GM23338 (cell line): Measurements from ENCODE around the gene VPS37B. TPM values are rescaled to one million over a fixed set of nuclear protein-coding genes. Genes with fewer than 3 reads are reported as not detected.

Source experiments
- ATAC-seq: fragments of 200-7000 bp; cut with Tn5 transposase; 3 replicates; pipeline ENCODE4 v1.9.1; 2020
- DNase-seq: peaks from one replicate; pipeline ENCODE4 v3.0.0-alpha.2; 2015; ENCODE audit warnings: low spot score
- H2AFZ ChIP-seq: fragments of 200-600 bp; sonication (generic); 2 replicates; pipeline ENCODE4 v1.8.0; 2016; ENCODE audit warnings: antibody characterized with exemption, mild to moderate bottlenecking, moderate library complexity
- H3F3A ChIP-seq: fragments of 200-600 bp; sonication (generic); replicated peaks from 2 replicates; pipeline ENCODE4 v1.8.0; 2017; ENCODE audit warnings: antibody characterized with exemption, mixed run types, low read depth
- H3K27ac ChIP-seq: fragments of 200-600 bp; sonication (generic); 2 replicates; pipeline ENCODE4 v1.6.1; 2016; ENCODE audit warnings: low read depth
- H3K27me3 ChIP-seq: fragments of 200-600 bp; sonication (generic); 2 replicates; pipeline ENCODE4 v1.8.0; 2016; ENCODE audit warnings: mild to moderate bottlenecking, mixed run types, moderate library complexity; ENCODE audit not compliant: insufficient read depth
- H3K36me3 ChIP-seq: fragments of 200-600 bp; sonication (generic); 2 replicates; pipeline ENCODE4 v1.8.0; 2016; ENCODE audit warnings: mild to moderate bottlenecking; ENCODE audit not compliant: insufficient read depth
- H3K4me1 ChIP-seq: fragments of 200-600 bp; sonication (generic); 2 replicates; pipeline ENCODE4 v1.8.0; 2016; ENCODE audit warnings: mild to moderate bottlenecking, moderate library complexity; ENCODE audit not compliant: insufficient read depth
- H3K4me2 ChIP-seq: fragments of 200-600 bp; sonication (generic); 2 replicates; pipeline ENCODE4 v1.7.1; 2017; ENCODE audit warnings: mixed run types
- H3K4me3 ChIP-seq: fragments of 200-600 bp; sonication (generic); 2 replicates; pipeline ENCODE4 v1.6.1; 2016; ENCODE audit warnings: mixed run types
- H3K79me2 ChIP-seq: fragments of 200-600 bp; sonication (generic); replicated peaks from 2 replicates; pipeline ENCODE4 v1.8.0; 2017; ENCODE audit warnings: mild to moderate bottlenecking; ENCODE audit not compliant: insufficient read depth
- H3K9me2 ChIP-seq: fragments of 200-600 bp; sonication (generic); 2 replicates; pipeline ENCODE4 v1.8.0; 2017; ENCODE audit not compliant: insufficient read depth
- H4K20me1 ChIP-seq: fragments of 200-600 bp; sonication (generic); replicated peaks from 2 replicates; pipeline ENCODE4 v1.8.0; 2017; ENCODE audit warnings: mild to moderate bottlenecking; ENCODE audit not compliant: insufficient read depth
- H3K27ac Mint-ChIP-seq: 2 replicates; pipeline ENCODE4 v1.8.0; 2020; ENCODE audit warnings: inconsistent platforms, mild to moderate bottlenecking, moderate library complexity, mixed read lengths
- H3K27me3 Mint-ChIP-seq: 3 replicates; pipeline ENCODE4 v1.8.0; 2022; ENCODE audit warnings: low read depth, mild to moderate bottlenecking, moderate library complexity, mixed read lengths, inconsistent platforms; ENCODE audit not compliant: insufficient read depth, poor library complexity
- H3K36me3 Mint-ChIP-seq: 3 replicates; pipeline ENCODE4 v1.8.0; 2021; ENCODE audit warnings: low read depth, mild to moderate bottlenecking, inconsistent platforms, moderate library complexity, mixed read lengths
- H3K4me1 Mint-ChIP-seq: 3 replicates; pipeline ENCODE4 v1.8.0; 2020; ENCODE audit warnings: mild to moderate bottlenecking, inconsistent platforms, mixed read lengths
- H3K4me3 Mint-ChIP-seq: 3 replicates; pipeline ENCODE4 v1.8.0; 2021; ENCODE audit warnings: moderate library complexity, mild to moderate bottlenecking, inconsistent platforms, mixed read lengths
- H3K9me3 Mint-ChIP-seq: 3 replicates; pipeline ENCODE4 v1.8.0; 2020; ENCODE audit warnings: moderate library complexity, mild to moderate bottlenecking, inconsistent platforms, mixed read lengths
- CREB1 ChIP-seq: fragments of 250-450 bp; sonication (Bioruptor Pico); IDR thresholded peaks from 2 replicates; pipeline ENCODE4 v1.5.0; 2020; ENCODE audit warnings: low read depth, mild to moderate bottlenecking, moderate library complexity
- EZH2 ChIP-seq: fragments of 200-600 bp; sonication (generic); IDR thresholded peaks from one replicate; pipeline ENCODE4 v1.8.0; 2017; ENCODE audit warnings: antibody characterized with exemption, mild to moderate bottlenecking, low read depth; ENCODE audit not compliant: unreplicated experiment
- EZH2phosphoT487 ChIP-seq: fragments of 200-600 bp; sonication (generic); IDR thresholded peaks from one replicate; pipeline ENCODE4 v1.8.1; 2018; ENCODE audit warnings: antibody characterized with exemption; ENCODE audit not compliant: unreplicated experiment
- JUNB ChIP-seq: IDR thresholded peaks from one replicate; pipeline ENCODE4 v1.6.1; 2016; ENCODE audit warnings: antibody characterized with exemption; ENCODE audit not compliant: unreplicated experiment
- NANOG ChIP-seq: IDR thresholded peaks from 2 replicates; pipeline ENCODE4 v1.6.1; 2016; ENCODE audit warnings: antibody characterized with exemption, borderline replicate concordance
- POLR2AphosphoS5 ChIP-seq: IDR thresholded peaks from 2 replicates; pipeline ENCODE4 v1.6.1; 2016; ENCODE audit warnings: antibody characterized with exemption, low read depth
- STAT1 ChIP-seq: IDR thresholded peaks from one replicate; pipeline ENCODE4 v1.6.1; 2016; ENCODE audit warnings: antibody characterized with exemption; ENCODE audit not compliant: unreplicated experiment
- ZNF114 ChIP-seq: fragments of 250-450 bp; sonication (Bioruptor Pico); IDR thresholded peaks from 2 replicates; pipeline ENCODE4 v1.5.0; 2020; ENCODE audit warnings: mild to moderate bottlenecking, moderate library complexity
- ZNF331 ChIP-seq: fragments of 250-450 bp; sonication (Bioruptor Pico); IDR thresholded peaks from 2 replicates; pipeline ENCODE4 v1.5.0; 2020; ENCODE audit warnings: low read depth, mild to moderate bottlenecking, moderate library complexity
- polyA plus RNA-seq: library from polyadenylated mRNA; unstranded; fragments of >200 nt; fragmentation: Nextera tagmentation; extraction: Ambion mirVana; gene quantifications from 2 replicates; pipeline ENCODE4 v1.2.1, GENCODE V29; 2016
- total RNA-seq: library from RNA; depleted of rRNA; stranded (reverse); fragments of >200 nt; shearing (Covaris generic); gene quantifications from 2 replicates; pipeline ENCODE4 v1.2.3, GENCODE V29; 2014
- TF ChIP-seq, protein P1 (sequence below): IDR thresholded peaks from 2 replicates; pipeline ENCODE4 v1.6.1; 2016; ENCODE audit warnings: antibody characterized with exemption
- TF ChIP-seq, protein P2 (sequence below): IDR thresholded peaks from one replicate; pipeline ENCODE4 v1.6.1; 2018; ENCODE audit warnings: antibody characterized with exemption; ENCODE audit not compliant: unreplicated experiment
- TF ChIP-seq, protein P3 (sequence below), 2 experiments: fragments of 200-600 bp in 1 of 2; sonication (generic) in 1 of 2; conservative IDR thresholded peaks; 2 replicates each; pipeline versions ENCODE4 v1.5.1 to v1.6.1; 2016 to 2017; ENCODE audit warnings: antibody characterized with exemption in 2 of 2, low read depth in 2 of 2, mild to moderate bottlenecking in 2 of 2, moderate library complexity in 1 of 2
- TF ChIP-seq, protein P4 (sequence below): fragments of 250-450 bp; sonication (Bioruptor Pico); IDR thresholded peaks from 2 replicates; pipeline ENCODE4 v1.5.0; 2020; ENCODE audit warnings: mild to moderate bottlenecking, moderate library complexity

The VPS37B gene
- total and polyA plus RNA-seq, 2 experiments from 2014 or later = 6.7 to 10.9 TPM

DNA sequence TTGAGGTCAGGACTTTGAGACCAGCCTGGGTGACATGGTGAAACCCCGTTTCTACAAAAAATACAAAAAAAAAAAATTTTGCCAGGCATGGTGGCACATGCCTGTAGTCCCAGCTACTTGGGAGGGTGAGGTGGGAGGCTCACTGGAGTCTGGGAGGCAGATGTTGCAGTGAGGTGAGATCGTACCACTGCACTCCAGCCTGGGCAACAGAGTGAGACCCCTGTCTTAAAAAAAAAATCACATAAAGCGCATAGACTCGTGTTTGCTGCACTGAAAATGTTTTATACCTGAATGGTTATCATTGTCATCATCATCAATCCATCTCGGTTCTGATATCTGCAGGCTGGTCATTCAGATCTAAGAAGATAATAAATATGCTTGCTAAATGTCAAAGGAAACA lies 24.8 kb upstream of the VPS37B start:
- no peaks in the 10 kb centered on the region for H3K4me1 ChIP-seq
- no peaks in the 10 kb centered on the region for H4K20me1 ChIP-seq
- TF ChIP-seq, protein P1, sequence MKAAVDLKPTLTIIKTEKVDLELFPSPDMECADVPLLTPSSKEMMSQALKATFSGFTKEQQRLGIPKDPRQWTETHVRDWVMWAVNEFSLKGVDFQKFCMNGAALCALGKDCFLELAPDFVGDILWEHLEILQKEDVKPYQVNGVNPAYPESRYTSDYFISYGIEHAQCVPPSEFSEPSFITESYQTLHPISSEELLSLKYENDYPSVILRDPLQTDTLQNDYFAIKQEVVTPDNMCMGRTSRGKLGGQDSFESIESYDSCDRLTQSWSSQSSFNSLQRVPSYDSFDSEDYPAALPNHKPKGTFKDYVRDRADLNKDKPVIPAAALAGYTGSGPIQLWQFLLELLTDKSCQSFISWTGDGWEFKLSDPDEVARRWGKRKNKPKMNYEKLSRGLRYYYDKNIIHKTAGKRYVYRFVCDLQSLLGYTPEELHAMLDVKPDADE = no peak
- TF ChIP-seq, protein P2, sequence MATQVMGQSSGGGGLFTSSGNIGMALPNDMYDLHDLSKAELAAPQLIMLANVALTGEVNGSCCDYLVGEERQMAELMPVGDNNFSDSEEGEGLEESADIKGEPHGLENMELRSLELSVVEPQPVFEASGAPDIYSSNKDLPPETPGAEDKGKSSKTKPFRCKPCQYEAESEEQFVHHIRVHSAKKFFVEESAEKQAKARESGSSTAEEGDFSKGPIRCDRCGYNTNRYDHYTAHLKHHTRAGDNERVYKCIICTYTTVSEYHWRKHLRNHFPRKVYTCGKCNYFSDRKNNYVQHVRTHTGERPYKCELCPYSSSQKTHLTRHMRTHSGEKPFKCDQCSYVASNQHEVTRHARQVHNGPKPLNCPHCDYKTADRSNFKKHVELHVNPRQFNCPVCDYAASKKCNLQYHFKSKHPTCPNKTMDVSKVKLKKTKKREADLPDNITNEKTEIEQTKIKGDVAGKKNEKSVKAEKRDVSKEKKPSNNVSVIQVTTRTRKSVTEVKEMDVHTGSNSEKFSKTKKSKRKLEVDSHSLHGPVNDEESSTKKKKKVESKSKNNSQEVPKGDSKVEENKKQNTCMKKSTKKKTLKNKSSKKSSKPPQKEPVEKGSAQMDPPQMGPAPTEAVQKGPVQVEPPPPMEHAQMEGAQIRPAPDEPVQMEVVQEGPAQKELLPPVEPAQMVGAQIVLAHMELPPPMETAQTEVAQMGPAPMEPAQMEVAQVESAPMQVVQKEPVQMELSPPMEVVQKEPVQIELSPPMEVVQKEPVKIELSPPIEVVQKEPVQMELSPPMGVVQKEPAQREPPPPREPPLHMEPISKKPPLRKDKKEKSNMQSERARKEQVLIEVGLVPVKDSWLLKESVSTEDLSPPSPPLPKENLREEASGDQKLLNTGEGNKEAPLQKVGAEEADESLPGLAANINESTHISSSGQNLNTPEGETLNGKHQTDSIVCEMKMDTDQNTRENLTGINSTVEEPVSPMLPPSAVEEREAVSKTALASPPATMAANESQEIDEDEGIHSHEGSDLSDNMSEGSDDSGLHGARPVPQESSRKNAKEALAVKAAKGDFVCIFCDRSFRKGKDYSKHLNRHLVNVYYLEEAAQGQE = no peak
- TF ChIP-seq EZH2phosphoT487 (no peak), EZH2 (no peak), JUNB (no peak), ZNF331 (no peak), POLR2AphosphoS5 (no peak), STAT1 (no peak), NANOG (no peak), CREB1 (CRISPR knock-in tag) (no peak), ZNF114 (CRISPR knock-in tag) (no peak)
- TF ChIP-seq, protein P3, sequence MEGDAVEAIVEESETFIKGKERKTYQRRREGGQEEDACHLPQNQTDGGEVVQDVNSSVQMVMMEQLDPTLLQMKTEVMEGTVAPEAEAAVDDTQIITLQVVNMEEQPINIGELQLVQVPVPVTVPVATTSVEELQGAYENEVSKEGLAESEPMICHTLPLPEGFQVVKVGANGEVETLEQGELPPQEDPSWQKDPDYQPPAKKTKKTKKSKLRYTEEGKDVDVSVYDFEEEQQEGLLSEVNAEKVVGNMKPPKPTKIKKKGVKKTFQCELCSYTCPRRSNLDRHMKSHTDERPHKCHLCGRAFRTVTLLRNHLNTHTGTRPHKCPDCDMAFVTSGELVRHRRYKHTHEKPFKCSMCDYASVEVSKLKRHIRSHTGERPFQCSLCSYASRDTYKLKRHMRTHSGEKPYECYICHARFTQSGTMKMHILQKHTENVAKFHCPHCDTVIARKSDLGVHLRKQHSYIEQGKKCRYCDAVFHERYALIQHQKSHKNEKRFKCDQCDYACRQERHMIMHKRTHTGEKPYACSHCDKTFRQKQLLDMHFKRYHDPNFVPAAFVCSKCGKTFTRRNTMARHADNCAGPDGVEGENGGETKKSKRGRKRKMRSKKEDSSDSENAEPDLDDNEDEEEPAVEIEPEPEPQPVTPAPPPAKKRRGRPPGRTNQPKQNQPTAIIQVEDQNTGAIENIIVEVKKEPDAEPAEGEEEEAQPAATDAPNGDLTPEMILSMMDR (conservative IDR thresholded peaks at IDR 0.05; ENCODE audit: low read depth in 2 of 2) = no peak
- TF ChIP-seq, protein P4, sequence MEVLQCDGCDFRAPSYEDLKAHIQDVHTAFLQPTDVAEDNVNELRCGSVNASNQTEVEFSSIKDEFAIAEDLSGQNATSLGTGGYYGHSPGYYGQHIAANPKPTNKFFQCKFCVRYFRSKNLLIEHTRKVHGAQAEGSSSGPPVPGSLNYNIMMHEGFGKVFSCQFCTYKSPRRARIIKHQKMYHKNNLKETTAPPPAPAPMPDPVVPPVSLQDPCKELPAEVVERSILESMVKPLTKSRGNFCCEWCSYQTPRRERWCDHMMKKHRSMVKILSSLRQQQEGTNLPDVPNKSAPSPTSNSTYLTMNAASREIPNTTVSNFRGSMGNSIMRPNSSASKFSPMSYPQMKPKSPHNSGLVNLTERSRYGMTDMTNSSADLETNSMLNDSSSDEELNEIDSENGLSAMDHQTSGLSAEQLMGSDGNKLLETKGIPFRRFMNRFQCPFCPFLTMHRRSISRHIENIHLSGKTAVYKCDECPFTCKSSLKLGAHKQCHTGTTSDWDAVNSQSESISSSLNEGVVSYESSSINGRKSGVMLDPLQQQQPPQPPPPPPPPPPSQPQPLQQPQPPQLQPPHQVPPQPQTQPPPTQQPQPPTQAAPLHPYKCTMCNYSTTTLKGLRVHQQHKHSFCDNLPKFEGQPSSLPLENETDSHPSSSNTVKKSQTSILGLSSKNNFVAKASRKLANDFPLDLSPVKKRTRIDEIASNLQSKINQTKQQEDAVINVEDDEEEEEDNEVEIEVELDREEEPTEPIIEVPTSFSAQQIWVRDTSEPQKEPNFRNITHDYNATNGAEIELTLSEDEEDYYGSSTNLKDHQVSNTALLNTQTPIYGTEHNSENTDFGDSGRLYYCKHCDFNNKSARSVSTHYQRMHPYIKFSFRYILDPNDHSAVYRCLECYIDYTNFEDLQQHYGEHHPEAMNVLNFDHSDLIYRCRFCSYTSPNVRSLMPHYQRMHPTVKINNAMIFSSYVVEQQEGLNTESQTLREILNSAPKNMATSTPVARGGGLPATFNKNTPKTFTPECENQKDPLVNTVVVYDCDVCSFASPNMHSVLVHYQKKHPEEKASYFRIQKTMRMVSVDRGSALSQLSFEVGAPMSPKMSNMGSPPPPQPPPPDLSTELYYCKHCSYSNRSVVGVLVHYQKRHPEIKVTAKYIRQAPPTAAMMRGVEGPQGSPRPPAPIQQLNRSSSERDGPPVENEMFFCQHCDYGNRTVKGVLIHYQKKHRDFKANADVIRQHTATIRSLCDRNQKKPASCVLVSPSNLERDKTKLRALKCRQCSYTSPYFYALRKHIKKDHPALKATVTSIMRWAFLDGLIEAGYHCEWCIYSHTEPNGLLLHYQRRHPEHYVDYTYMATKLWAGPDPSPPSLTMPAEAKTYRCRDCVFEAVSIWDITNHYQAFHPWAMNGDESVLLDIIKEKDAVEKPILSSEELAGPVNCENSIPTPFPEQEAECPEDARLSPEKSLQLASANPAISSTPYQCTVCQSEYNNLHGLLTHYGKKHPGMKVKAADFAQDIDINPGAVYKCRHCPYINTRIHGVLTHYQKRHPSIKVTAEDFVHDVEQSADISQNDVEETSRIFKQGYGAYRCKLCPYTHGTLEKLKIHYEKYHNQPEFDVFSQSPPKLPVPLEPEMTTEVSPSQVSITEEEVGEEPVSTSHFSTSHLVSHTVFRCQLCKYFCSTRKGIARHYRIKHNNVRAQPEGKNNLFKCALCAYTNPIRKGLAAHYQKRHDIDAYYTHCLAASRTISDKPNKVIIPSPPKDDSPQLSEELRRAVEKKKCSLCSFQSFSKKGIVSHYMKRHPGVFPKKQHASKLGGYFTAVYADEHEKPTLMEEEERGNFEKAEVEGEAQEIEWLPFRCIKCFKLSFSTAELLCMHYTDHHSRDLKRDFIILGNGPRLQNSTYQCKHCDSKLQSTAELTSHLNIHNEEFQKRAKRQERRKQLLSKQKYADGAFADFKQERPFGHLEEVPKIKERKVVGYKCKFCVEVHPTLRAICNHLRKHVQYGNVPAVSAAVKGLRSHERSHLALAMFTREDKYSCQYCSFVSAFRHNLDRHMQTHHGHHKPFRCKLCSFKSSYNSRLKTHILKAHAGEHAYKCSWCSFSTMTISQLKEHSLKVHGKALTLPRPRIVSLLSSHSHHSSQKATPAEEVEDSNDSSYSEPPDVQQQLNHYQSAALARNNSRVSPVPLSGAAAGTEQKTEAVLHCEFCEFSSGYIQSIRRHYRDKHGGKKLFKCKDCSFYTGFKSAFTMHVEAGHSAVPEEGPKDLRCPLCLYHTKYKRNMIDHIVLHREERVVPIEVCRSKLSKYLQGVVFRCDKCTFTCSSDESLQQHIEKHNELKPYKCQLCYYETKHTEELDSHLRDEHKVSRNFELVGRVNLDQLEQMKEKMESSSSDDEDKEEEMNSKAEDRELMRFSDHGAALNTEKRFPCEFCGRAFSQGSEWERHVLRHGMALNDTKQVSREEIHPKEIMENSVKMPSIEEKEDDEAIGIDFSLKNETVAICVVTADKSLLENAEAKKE (CRISPR knock-in tag) = no peak
- no peaks in the 10 kb centered on the region for H3K36me3 ChIP-seq
- no peaks in the 10 kb centered on the region for H3K79me2 ChIP-seq
- H3K4me3 Mint-ChIP-seq = no peak overlapping the region
- DNase-seq (no peak), ATAC-seq (no peak)
- peaks cover 4% of the 10 kb centered on the region; the same call in 1 of the 3 replicates for H3K4me1 Mint-ChIP-seq
- H3K27ac Mint-ChIP-seq = no peak overlapping the region
- no peak overlapping the region for H3K4me3 ChIP-seq
- no peak overlapping the region for H2AFZ ChIP-seq
- no peak overlapping the region for H3K27ac ChIP-seq
- no peaks in the 10 kb centered on the region for H3K36me3 Mint-ChIP-seq
- H3K9me3 Mint-ChIP-seq = no peaks in the 10 kb centered on the region
- H3K9me2 ChIP-seq = no peaks in the 10 kb centered on the region
- peaks cover 18% of the 10 kb centered on the region for H3K27me3 Mint-ChIP-seq
- no peak overlapping the region for H3K4me2 ChIP-seq
- no peaks in the 10 kb centered on the region for H3F3A ChIP-seq
- no peaks in the 10 kb centered on the region for H3K27me3 ChIP-seq
